Fibroblast of villous mesenchyme (primary cell): ENCODE measurements around the gene ZDHHC9. TPM values are rescaled to one million over a fixed set of nuclear protein-coding genes. Genes with fewer than 3 reads are reported as not detected.

ENCODE experiments used
- DNase-seq: peaks from one replicate; pipeline ENCODE4 v3.0.0-alpha.2; 2010; ENCODE audit warnings: low read depth
- H3K4me3 ChIP-seq: 2 replicates; pipeline ENCODE4 v1.5.1; 2011; ENCODE audit warnings: low read depth, mild to moderate bottlenecking, low read length
- CTCF ChIP-seq: IDR thresholded peaks from 2 replicates; pipeline ENCODE4 v1.5.1; 2012; ENCODE audit warnings: low read depth, mild to moderate bottlenecking, low read length; ENCODE audit not compliant: insufficient read depth
- total RNA-seq: library from RNA; depleted of rRNA; stranded (reverse); fragments of >200 nt; gene quantifications from 2 replicates; pipeline ENCODE4 v1.2.3, GENCODE V29; 2012

Gene ZDHHC9
- total RNA-seq, 1 donor = 22.0 TPM

GRCh38 chrX:129846716-129847115 is 3.0 kb upstream of the ZDHHC9 start:
- DNase-seq = no peak
- no peak overlapping the region for H3K4me3 ChIP-seq
- no peak for TF ChIP-seq CTCF

GRCh38 chrX:129845616-129846190 is 2.0 kb upstream of the ZDHHC9 start:
- DNase-seq = no peak
- H3K4me3 ChIP-seq = no peak overlapping the region
- no peak for TF ChIP-seq CTCF

- no peak for TF ChIP-seq CTCF
- no peak for DNase-seq
- H3K4me3 ChIP-seq = peak overlapping the region; percentile 74
Observed at GRCh38 chrX:129843209-129843458, 552 bp downstream of the ZDHHC9 start.

- no peak for TF ChIP-seq CTCF
- DNase-seq = peak; percentile 38
- peak overlapping the region; percentile 74 for H3K4me3 ChIP-seq
Observed at GRCh38 chrX:129842510-129843208, 1.0 kb downstream of the ZDHHC9 start.

- no peak overlapping the region for H3K4me3 ChIP-seq
- no peak for TF ChIP-seq CTCF
- DNase-seq = peak; percentile 3
Observed at GRCh38 chrX:129840344-129840743, 3.3 kb downstream of the ZDHHC9 start.

GRCh38 chrX:129836827-129837226 is 6.9 kb downstream of the ZDHHC9 start:
- no peak for TF ChIP-seq CTCF
- no peak for DNase-seq
- no peak overlapping the region for H3K4me3 ChIP-seq
